ENCODE data around the gene NCOA1.

NCOA1 gene

GRCh38 chr2:24814516-24814915 is 323.5 kb downstream of the NCOA1 start:
- DNase-seq (ENCODE audit: low read depth) = no peak
- no peak for TF ChIP-seq CTCF (IDR thresholded peaks at IDR 0.05; ENCODE audit: low read length, missing control alignments)
- H3K4me3 ChIP-seq (replicated peaks; ENCODE audit: low read depth, low read length) = no peak overlapping the region

- DNase-seq (ENCODE audit: low read depth) = no peak
- no peak overlapping the region for H3K4me3 ChIP-seq (replicated peaks; ENCODE audit: low read depth, low read length)
- no peak for TF ChIP-seq CTCF (IDR thresholded peaks at IDR 0.05; ENCODE audit: low read length, missing control alignments)
These were observed 324.1 kb downstream of the NCOA1 start for GRCh38 chr2:24815171-24815570.

GRCh38 chr2:24816404-24816803 is 325.4 kb downstream of the NCOA1 start:
- DNase-seq (ENCODE audit: low read depth) = no peak
- TF ChIP-seq CTCF (IDR thresholded peaks at IDR 0.05; ENCODE audit: low read length, missing control alignments) = no peak
- H3K4me3 ChIP-seq (replicated peaks; ENCODE audit: low read depth, low read length) = no peak overlapping the region

GRCh38 chr2:24816884-24817283 is 325.8 kb downstream of the NCOA1 start:
- no peak overlapping the region for H3K4me3 ChIP-seq (replicated peaks; ENCODE audit: low read depth, low read length)
- TF ChIP-seq CTCF (IDR thresholded peaks at IDR 0.05; ENCODE audit: low read length, missing control alignments) = no peak
- DNase-seq (ENCODE audit: low read depth) = peak; percentile 90

- TF ChIP-seq CTCF (IDR thresholded peaks at IDR 0.05; ENCODE audit: low read length, missing control alignments) = no peak
- H3K4me3 ChIP-seq (replicated peaks; ENCODE audit: low read depth, low read length) = no peak overlapping the region
- peak; percentile 46 for DNase-seq (ENCODE audit: low read depth)
These were observed 327.7 kb downstream of the NCOA1 start for GRCh38 chr2:24818721-24819167.

- no peak for DNase-seq (ENCODE audit: low read depth)
- TF ChIP-seq CTCF (IDR thresholded peaks at IDR 0.05; ENCODE audit: low read length, missing control alignments) = no peak
- no peak overlapping the region for H3K4me3 ChIP-seq (replicated peaks; ENCODE audit: low read depth, low read length)
These were observed 328.6 kb downstream of the NCOA1 start for GRCh38 chr2:24819442-24820174.

- DNase-seq (ENCODE audit: low read depth) = no peak
- no peak for TF ChIP-seq CTCF (IDR thresholded peaks at IDR 0.05; ENCODE audit: low read length, missing control alignments)
- no peak overlapping the region for H3K4me3 ChIP-seq (replicated peaks; ENCODE audit: low read depth, low read length)
These were observed 329.1 kb downstream of the NCOA1 start for GRCh38 chr2:24820175-24820513.
